B cell (primary cell): ENCODE data around the gene NRF1. TPM values are rescaled to one million over a fixed set of nuclear protein-coding genes. Genes with fewer than 3 reads are reported as not detected.

ENCODE experiments used
- ATAC-seq: fragments of 200-7000 bp; cut with Tn5 transposase; one replicate; pipeline ENCODE4 v1.10.0; 2021; ENCODE audit warnings: low read depth, mild to moderate bottlenecking, moderate number of reproducible peaks, moderate library complexity
- CTCF ChIA-PET: fragments of 350-600 bp; sonication (Branson Sonifier 250); formaldehyde crosslinking; loops from one replicate; lab custom pipeline; 2021; ENCODE audit warnings: antibody characterized with exemption, inconsistent platforms; lab: Charles Lee
- POLR2A ChIA-PET: fragments of 350-600 bp; sonication (Branson Sonifier 250); formaldehyde crosslinking; loops from one replicate; lab custom pipeline; 2021; ENCODE audit warnings: antibody characterized with exemption; lab: Charles Lee
- DNase-seq: peaks from one replicate; pipeline ENCODE4 v3.0.0; 2013
- H2AFZ ChIP-seq: 2 replicates; pipeline ENCODE4 v1.6.1; 2012; ENCODE audit warnings: mild to moderate bottlenecking, low read depth, low read length; ENCODE audit not compliant: insufficient read depth, poor library complexity, severe bottlenecking
- H3K27ac ChIP-seq, 2 donors: 1 replicate in 1 of 2; 2 replicates in 1 of 2; pipeline ENCODE4 v1.5.1; 2012 to 2013; ENCODE audit warnings: low read length in 2 of 2, mild to moderate bottlenecking in 2 of 2, moderate library complexity in 1 of 2
- H3K27me3 ChIP-seq, 4 experiments: fragments of 200-600 bp in 1 of 4; sonication (generic) in 1 of 4; replicated peaks in 1 of 4; 1 replicate in 2 of 4; 2 replicates in 2 of 4; pipeline versions ENCODE4 v1.6.1 to v1.7.0; 2013 to 2016; ENCODE audit warnings: low read length in 3 of 4, mild to moderate bottlenecking in 2 of 4, mixed read lengths in 1 of 4, moderate library complexity in 1 of 4; ENCODE audit not compliant: insufficient read depth in 4 of 4, control insufficient read depth in 3 of 4; ENCODE audit errors: control extremely low read depth in 1 of 4
- H3K36me3 ChIP-seq, 2 experiments: replicated peaks in 1 of 2; 1 replicate in 1 of 2; 2 replicates in 1 of 2; pipeline versions ENCODE4 v1.6.1 to v1.7.1; 2013; ENCODE audit warnings: low read length in 1 of 2; ENCODE audit not compliant: insufficient read depth in 2 of 2, control insufficient read depth in 1 of 2; ENCODE audit errors: control extremely low read depth in 1 of 2, extremely low read depth in 1 of 2
- H3K4me1 ChIP-seq, 2 donors: fragments of 200-600 bp in 1 of 2; sonication (generic) in 1 of 2; 1 replicate in 1 of 2; 2 replicates in 1 of 2; pipeline versions ENCODE4 v1.5.1 to v1.6.1; 2013 to 2017; ENCODE audit warnings: low read length in 2 of 2; ENCODE audit not compliant: control insufficient read depth in 2 of 2, insufficient read depth in 2 of 2
- H3K4me2 ChIP-seq: replicated peaks from 2 replicates; pipeline ENCODE3; 2012; ENCODE audit warnings: mild to moderate bottlenecking, low read depth, low read length; ENCODE audit not compliant: poor library complexity, severe bottlenecking
- H3K4me3 ChIP-seq, 5 experiments: fragments of 200-600 bp in 1 of 5; sonication (generic) in 1 of 5; 1 replicate in 3 of 5; 2 replicates in 2 of 5; pipeline versions ENCODE4 v1.5.1 to v1.7.0; 2011 to 2016; ENCODE audit warnings: low read length in 4 of 5, mild to moderate bottlenecking in 4 of 5, low read depth in 2 of 5, control low read depth in 1 of 5, moderate library complexity in 1 of 5; ENCODE audit not compliant: insufficient read depth in 1 of 5; ENCODE audit errors: control extremely low read depth in 1 of 5, extremely low read depth in 1 of 5
- H3K79me2 ChIP-seq: fragments of 200-600 bp; sonication (generic); one replicate; pipeline ENCODE4 v1.6.0; 2016; ENCODE audit warnings: low read length; ENCODE audit not compliant: control insufficient read depth, insufficient read depth
- H3K9ac ChIP-seq: fragments of 200-600 bp; sonication (generic); 2 replicates; pipeline ENCODE4 v1.6.1; 2017; ENCODE audit warnings: mild to moderate bottlenecking, low read length, moderate library complexity
- H3K9me3 ChIP-seq, 3 donors: one replicate each; pipeline versions ENCODE4 v1.6.1 to v1.7.1; 2013; ENCODE audit warnings: low read length in 2 of 3; ENCODE audit not compliant: control insufficient read depth in 2 of 3, insufficient read depth in 1 of 3; ENCODE audit errors: control extremely low read depth in 1 of 3
- H4K20me1 ChIP-seq: 2 replicates; pipeline ENCODE4 v1.6.0; 2012; ENCODE audit warnings: mild to moderate bottlenecking, low read length; ENCODE audit not compliant: insufficient read depth, control insufficient read depth, poor library complexity, severe bottlenecking
- H3K27ac Mint-ChIP-seq: one replicate; pipeline ENCODE4 v1.8.0; 2021; ENCODE audit warnings: mixed read lengths
- H3K27me3 Mint-ChIP-seq: one replicate; pipeline ENCODE4 v1.8.0; 2021; ENCODE audit warnings: mixed read lengths
- H3K4me1 Mint-ChIP-seq: one replicate; pipeline ENCODE4 v1.8.0; 2021; ENCODE audit warnings: mixed read lengths
- H3K4me3 Mint-ChIP-seq: one replicate; pipeline ENCODE4 v1.8.0; 2021; ENCODE audit warnings: mixed read lengths
- H3K9me3 Mint-ChIP-seq: one replicate; pipeline ENCODE4 v1.8.0; 2022; ENCODE audit warnings: mixed read lengths; ENCODE audit not compliant: insufficient read depth
- CTCF ChIP-seq: fragments of 200-600 bp; IDR thresholded peaks from one replicate; pipeline ENCODE4 v1.8.0; 2022; ENCODE audit warnings: antibody characterized with exemption, mild to moderate bottlenecking
- EZH2 ChIP-seq: IDR thresholded peaks from 2 replicates; pipeline ENCODE4 v1.6.1; 2012; ENCODE audit warnings: borderline replicate concordance, low read depth, mild to moderate bottlenecking, moderate library complexity, low read length; ENCODE audit not compliant: insufficient read depth, poor library complexity, severe bottlenecking
- WGBS: methylation state at CpG from one replicate; pipeline ENCODE4 v1.1.5; 2013; ENCODE audit warnings: missing lambda C conversion rate; ENCODE audit not compliant: insufficient coverage; 5-methylcytosine and 5-hydroxymethylcytosine counted together
- intact Hi-C: fragments of 100-400 bp; cut with micrococcal nuclease; formaldehyde crosslinking; loops from one replicate; pipeline ENCODE4 v1.10.0; 2022
- polyA plus RNA-seq: library from polyadenylated mRNA; depleted of rRNA; stranded (reverse); fragments of >200 nt; gene quantifications from 2 replicates; pipeline ENCODE4 v1.2.3, GENCODE V29; 2012
- total RNA-seq, 2 donors: library from RNA; stranded (reverse); fragments of 120-200 nt in 1 of 2; gene quantifications; 1 replicate in 1 of 2; 2 replicates in 1 of 2; pipeline versions ENCODE4 v1.2.3 to v1.2.4, GENCODE V29; 2013 to 2022

Gene NRF1
- total and polyA plus RNA-seq, 2 donors (not counting 1 experiment from before 2014, with no cell fraction given): 19.6 to 53.0 TPM

- intact Hi-C loops: no loop called here
- Mint-ChIP-seq H3K4me1 (no peaks in the 10 kb centered on the region), H3K9me3 (no peaks in the 10 kb centered on the region), H3K27me3 (no peaks in the 10 kb centered on the region), H3K27ac (no peak overlapping the region), H3K4me3 (no peak overlapping the region)
- no CpG with 5 or more reads among the region's 3 CpGs for WGBS
- Histone ChIP-seq H3K4me1 (no peaks in the 10 kb centered on the region), H3K79me2 (no peaks in the 10 kb centered on the region), H4K20me1 (peaks cover 10% of the 10 kb centered on the region), H3K9ac (no peak overlapping the region), H3K4me3 (no peak overlapping the region), H3K36me3 (peaks cover 0 to 13% of the 10 kb centered on the region in 2 experiments), H3K4me2 (no peak overlapping the region), H2AFZ (no peak overlapping the region), H3K27ac (no peak overlapping the region), H3K9me3 (no peaks in the 10 kb centered on the region), H3K27me3 (no peaks in the 10 kb centered on the region)
- POLR2A ChIA-PET: interaction anchor here (0.6 kb wide), 1 partner anchor 12 kb away, joined by 4 read pairs; no protein-coding TSS in a partner anchor
- DNase-seq: no peak
- no peak for TF ChIP-seq EZH2
- TF ChIP-seq CTCF: no peak
- CTCF ChIA-PET: interaction anchor here (1.0 kb wide), 1 partner anchor 10 kb away, joined by 3 read pairs; no protein-coding TSS in a partner anchor
- no peak for ATAC-seq
These were observed 87.2 kb downstream of the NRF1 start for GRCh38 chr7:129698516-129699418.

GRCh38 chr7:129702316-129702715, 90.8 kb downstream of the NRF1 start:
- no peak overlapping the region for H3K9ac ChIP-seq
- H3K27me3 Mint-ChIP-seq: no peaks in the 10 kb centered on the region
- ChIA-PET CTCF (no interaction called here), POLR2A (interaction anchor here (0.6 kb wide), 1 partner anchor 8 kb away, joined by 4 read pairs; no protein-coding TSS in a partner anchor)
- no peaks in the 10 kb centered on the region for H3K9me3 ChIP-seq
- peaks cover 0 to 14% of the 10 kb centered on the region in 2 experiments for H3K36me3 ChIP-seq
- no peaks in the 10 kb centered on the region for H3K79me2 ChIP-seq
- no peak for TF ChIP-seq EZH2
- no peak for TF ChIP-seq CTCF
- no peaks in the 10 kb centered on the region for H3K4me1 Mint-ChIP-seq
- no CpG with 5 or more reads among the region's 2 CpGs for WGBS
- H4K20me1 ChIP-seq: peaks cover 16% of the 10 kb centered on the region
- no peak for ATAC-seq
- H2AFZ ChIP-seq: no peak overlapping the region
- H3K4me3 ChIP-seq: no peak overlapping the region
- H3K27ac ChIP-seq: no peak overlapping the region
- no peak for DNase-seq
- H3K9me3 Mint-ChIP-seq: no peaks in the 10 kb centered on the region
- no peaks in the 10 kb centered on the region for H3K27me3 ChIP-seq
- H3K4me2 ChIP-seq: no peak overlapping the region
- no peaks in the 10 kb centered on the region for H3K4me1 ChIP-seq
- H3K4me3 Mint-ChIP-seq: no peak overlapping the region
- H3K27ac Mint-ChIP-seq: no peak overlapping the region
- intact Hi-C loops: no loop called here
